H9 (cell line): ENCODE results near the gene METRNL. TPM values are rescaled to one million over a fixed set of nuclear protein-coding genes. Genes with fewer than 3 reads are reported as not detected.

ENCODE experiments used
- DNase-seq: peaks from one replicate; pipeline ENCODE4 v3.0.0-alpha.2; 2017
- H2AFZ ChIP-seq: one replicate; pipeline ENCODE4 v1.6.1; 2013; ENCODE audit warnings: mild to moderate bottlenecking, low read length, control low read depth, moderate library complexity
- H2AK5ac ChIP-seq: 2 replicates; pipeline ENCODE4 v1.6.1; 2013; ENCODE audit warnings: low read length, control low read depth, mixed read lengths; ENCODE audit not compliant: insufficient read length
- H2BK120ac ChIP-seq: one replicate; pipeline ENCODE4 v1.6.1; 2013; ENCODE audit warnings: low read depth, mild to moderate bottlenecking, low read length, control low read depth, inconsistent platforms; ENCODE audit not compliant: poor library complexity, severe bottlenecking
- H2BK12ac ChIP-seq: 2 replicates; pipeline ENCODE4 v1.6.1; 2013; ENCODE audit warnings: low read length, control low read depth, mixed read lengths, low read depth; ENCODE audit not compliant: insufficient read length
- H2BK15ac ChIP-seq: 2 replicates; pipeline ENCODE4 v1.6.1; 2013; ENCODE audit warnings: low read depth, low read length, control low read depth
- H2BK20ac ChIP-seq: one replicate; pipeline ENCODE4 v1.6.1; 2013; ENCODE audit warnings: low read depth, mild to moderate bottlenecking, low read length, control low read depth, inconsistent platforms; ENCODE audit not compliant: poor library complexity, severe bottlenecking
- H2BK5ac ChIP-seq: 2 replicates; pipeline ENCODE4 v1.6.1; 2013; ENCODE audit warnings: low read length, control low read depth, mixed read lengths; ENCODE audit not compliant: insufficient read length
- H3K14ac ChIP-seq: 2 replicates; pipeline ENCODE4 v1.6.1; 2013; ENCODE audit warnings: low read length, control low read depth; ENCODE audit not compliant: insufficient read depth
- H3K18ac ChIP-seq: 2 replicates; pipeline ENCODE4 v1.6.1; 2013; ENCODE audit warnings: low read depth, mild to moderate bottlenecking, mixed read lengths, low read length, control low read depth; ENCODE audit not compliant: insufficient read length
- H3K23ac ChIP-seq: 2 replicates; pipeline ENCODE4 v1.6.1; 2013; ENCODE audit warnings: low read length, control low read depth, mixed read lengths, low read depth; ENCODE audit not compliant: insufficient read length
- H3K23me2 ChIP-seq: 2 replicates; pipeline ENCODE4 v1.6.1; 2013; ENCODE audit warnings: low read depth, mild to moderate bottlenecking, mixed read lengths, low read length, control low read depth; ENCODE audit not compliant: insufficient read length, poor library complexity, severe bottlenecking
- H3K27ac ChIP-seq: 2 replicates; pipeline ENCODE4 v1.5.1; 2013; ENCODE audit warnings: low read length, control low read depth, mixed read lengths, low read depth; ENCODE audit not compliant: insufficient read length
- H3K27me3 ChIP-seq: 2 replicates; pipeline ENCODE4 v1.6.1; 2013; ENCODE audit warnings: low read length, control low read depth, inconsistent platforms; ENCODE audit not compliant: insufficient read depth
- H3K4ac ChIP-seq: 2 replicates; pipeline ENCODE4 v1.6.1; 2013; ENCODE audit warnings: low read depth, mild to moderate bottlenecking, control low read depth, inconsistent platforms, low read length, moderate library complexity
- H3K4me1 ChIP-seq: 2 replicates; pipeline ENCODE4 v1.6.1; 2013; ENCODE audit warnings: low read length, control low read depth, inconsistent platforms; ENCODE audit not compliant: insufficient read depth
- H3K4me2 ChIP-seq: 2 replicates; pipeline ENCODE4 v1.6.1; 2013; ENCODE audit warnings: low read length, control low read depth, mixed read lengths; ENCODE audit not compliant: insufficient read length, insufficient read depth
- H3K56ac ChIP-seq: 2 replicates; pipeline ENCODE4 v1.6.1; 2013; ENCODE audit warnings: low read depth, mild to moderate bottlenecking, mixed read lengths, low read length, control low read depth; ENCODE audit not compliant: insufficient read length
- H3K79me1 ChIP-seq: 2 replicates; pipeline ENCODE4 v1.6.1; 2013; ENCODE audit warnings: low read depth, mild to moderate bottlenecking, moderate library complexity, low read length, control low read depth, inconsistent platforms; ENCODE audit not compliant: insufficient read depth, poor library complexity, severe bottlenecking
- H3K79me2 ChIP-seq: 2 replicates; pipeline ENCODE4 v1.6.1; 2013; ENCODE audit warnings: low read length, control low read depth, inconsistent platforms; ENCODE audit not compliant: insufficient read depth
- H3K9ac ChIP-seq: 2 replicates; pipeline ENCODE4 v1.6.1; 2013; ENCODE audit warnings: low read length, control low read depth, mixed read lengths; ENCODE audit not compliant: insufficient read length; ENCODE audit errors: extremely low read depth
- H3K9me3 ChIP-seq: one replicate; pipeline ENCODE4 v1.6.1; 2013; ENCODE audit warnings: low read depth, low read length, inconsistent platforms; ENCODE audit not compliant: control insufficient read depth
- H3T11ph ChIP-seq: one replicate; pipeline ENCODE4 v1.6.1; 2013; ENCODE audit warnings: mild to moderate bottlenecking, low read length, control low read depth, inconsistent platforms
- H4K20me1 ChIP-seq: one replicate; pipeline ENCODE4 v1.6.1; 2013; ENCODE audit not compliant: control insufficient read depth, insufficient read length, insufficient read depth
- H4K5ac ChIP-seq: 2 replicates; pipeline ENCODE4 v1.6.1; 2013; ENCODE audit warnings: low read depth, mild to moderate bottlenecking, mixed read lengths, low read length, control low read depth; ENCODE audit not compliant: insufficient read length
- H4K8ac ChIP-seq: replicated peaks from 2 replicates; pipeline ENCODE4 v1.6.1; 2013; ENCODE audit warnings: low read length, control low read depth, mixed read lengths, low read depth; ENCODE audit not compliant: insufficient read length
- H4K91ac ChIP-seq: 2 replicates; pipeline ENCODE4 v1.6.1; 2013; ENCODE audit warnings: low read depth, mild to moderate bottlenecking, moderate library complexity, mixed read lengths, low read length, control low read depth; ENCODE audit not compliant: insufficient read length
- H3K27ac Mint-ChIP-seq, 3 experiments: 2 replicates in 2 of 3; 3 replicates in 1 of 3; pipeline ENCODE4 v1.8.0; 2020 to 2021; ENCODE audit warnings: mixed read lengths in 3 of 3, mild to moderate bottlenecking in 1 of 3, moderate library complexity in 1 of 3
- H3K27me3 Mint-ChIP-seq: 2 replicates; pipeline ENCODE4 v1.8.0; 2021; ENCODE audit warnings: low read depth, mild to moderate bottlenecking, moderate library complexity, mixed read lengths
- H3K36me3 Mint-ChIP-seq, 3 experiments: 2 replicates in 2 of 3; 3 replicates in 1 of 3; pipeline ENCODE4 v1.8.0; 2020 to 2021; ENCODE audit warnings: low read depth in 3 of 3, mixed read lengths in 3 of 3; ENCODE audit not compliant: insufficient read depth in 1 of 3
- H3K4me1 Mint-ChIP-seq, 2 experiments: 2 replicates each; pipeline ENCODE4 v1.8.0; 2020; ENCODE audit warnings: mixed read lengths in 2 of 2
- H3K4me3 Mint-ChIP-seq, 2 experiments: 2 replicates in 1 of 2; 3 replicates in 1 of 2; pipeline ENCODE4 v1.8.0; 2020 to 2021; ENCODE audit warnings: mild to moderate bottlenecking in 2 of 2, mixed read lengths in 2 of 2, moderate library complexity in 1 of 2
- H3K9me3 Mint-ChIP-seq, 2 experiments: 2 replicates in 1 of 2; 3 replicates in 1 of 2; pipeline ENCODE4 v1.8.0; 2020; ENCODE audit warnings: mild to moderate bottlenecking in 2 of 2, mixed read lengths in 2 of 2, moderate library complexity in 1 of 2
- CTCF ChIP-seq: fragments of 200-600 bp; sonication (generic); conservative IDR thresholded peaks from 3 replicates; pipeline ENCODE4 v1.8.0; 2021; ENCODE audit warnings: antibody characterized with exemption, mild to moderate bottlenecking
- WGBS: extraction: QIAGEN DNeasy Blood & Tissue Kit; methylation state at CpG from one replicate; pipeline ENCODE4 v1.1.7; 2013; ENCODE audit warnings: missing lambda C conversion rate, low lambda C conversion rate, mixed read lengths; ENCODE audit not compliant: insufficient read length; ENCODE audit errors: extremely low coverage; 5-methylcytosine and 5-hydroxymethylcytosine counted together
- total RNA-seq: library from RNA; stranded (reverse); gene quantifications from 2 replicates; pipeline ENCODE4 v1.2.1, GENCODE V29; 2021

METRNL gene
- total RNA-seq, 1 experiment from 2014 or later, result 21.4 TPM

GRCh38 chr17:83069571-83069906 lies 9.9 kb upstream of the METRNL start:
- Histone ChIP-seq H2BK15ac (no peak overlapping the region), H4K8ac (no peak overlapping the region), H3K4me1 (no peaks in the 10 kb centered on the region), H3K23me2 (no peaks in the 10 kb centered on the region), H3K23ac (no peak overlapping the region), H2AFZ (no peak overlapping the region), H2BK12ac (no peak overlapping the region), H2BK20ac (no peak overlapping the region), H3K18ac (no peak overlapping the region), H3K9me3 (no peaks in the 10 kb centered on the region), H3K79me1 (no peaks in the 10 kb centered on the region), H3T11ph (no peak overlapping the region), H4K5ac (no peak overlapping the region), H2BK5ac (no peak overlapping the region), H3K14ac (no peak overlapping the region), H3K4me2 (no peak overlapping the region), H3K4ac (no peak overlapping the region), H3K79me2 (no peaks in the 10 kb centered on the region), H3K56ac (no peak overlapping the region), H3K27me3 (no peaks in the 10 kb centered on the region), H2BK120ac (no peak overlapping the region), H3K9ac (no peak overlapping the region), H3K27ac (no peak overlapping the region), H4K91ac (no peak overlapping the region), H2AK5ac (no peak overlapping the region), H4K20me1 (no peaks in the 10 kb centered on the region)
- no CpG with 5 or more reads among the region's 8 CpGs for WGBS
- Mint-ChIP-seq H3K9me3 (0 out of 5 replicates have a peak, but pooled peaks cover 0 to 2% of the 10 kb centered on the region in 2 experiments), H3K36me3 (no peaks in the 10 kb centered on the region), H3K27ac (peak overlapping the region in 2 of 3 experiments; percentile 7 to 81; a peak in 2 of 7 replicates), H3K27me3 (no peaks in the 10 kb centered on the region), H3K4me3 (no peak overlapping the region), H3K4me1 (0 out of 4 replicates have a peak, but pooled peaks cover 0 to 5% of the 10 kb centered on the region in 2 experiments)
- no peak for DNase-seq
- TF ChIP-seq CTCF, result no peak
